Measurements from ENCODE around the gene PLA2G2E.
"Not testable (repeated sequence)": the region's sequence is repeated elsewhere in the genome, so short reads cannot be mapped to it uniquely, and the experiment has no call there.

Gene PLA2G2E

DNA sequence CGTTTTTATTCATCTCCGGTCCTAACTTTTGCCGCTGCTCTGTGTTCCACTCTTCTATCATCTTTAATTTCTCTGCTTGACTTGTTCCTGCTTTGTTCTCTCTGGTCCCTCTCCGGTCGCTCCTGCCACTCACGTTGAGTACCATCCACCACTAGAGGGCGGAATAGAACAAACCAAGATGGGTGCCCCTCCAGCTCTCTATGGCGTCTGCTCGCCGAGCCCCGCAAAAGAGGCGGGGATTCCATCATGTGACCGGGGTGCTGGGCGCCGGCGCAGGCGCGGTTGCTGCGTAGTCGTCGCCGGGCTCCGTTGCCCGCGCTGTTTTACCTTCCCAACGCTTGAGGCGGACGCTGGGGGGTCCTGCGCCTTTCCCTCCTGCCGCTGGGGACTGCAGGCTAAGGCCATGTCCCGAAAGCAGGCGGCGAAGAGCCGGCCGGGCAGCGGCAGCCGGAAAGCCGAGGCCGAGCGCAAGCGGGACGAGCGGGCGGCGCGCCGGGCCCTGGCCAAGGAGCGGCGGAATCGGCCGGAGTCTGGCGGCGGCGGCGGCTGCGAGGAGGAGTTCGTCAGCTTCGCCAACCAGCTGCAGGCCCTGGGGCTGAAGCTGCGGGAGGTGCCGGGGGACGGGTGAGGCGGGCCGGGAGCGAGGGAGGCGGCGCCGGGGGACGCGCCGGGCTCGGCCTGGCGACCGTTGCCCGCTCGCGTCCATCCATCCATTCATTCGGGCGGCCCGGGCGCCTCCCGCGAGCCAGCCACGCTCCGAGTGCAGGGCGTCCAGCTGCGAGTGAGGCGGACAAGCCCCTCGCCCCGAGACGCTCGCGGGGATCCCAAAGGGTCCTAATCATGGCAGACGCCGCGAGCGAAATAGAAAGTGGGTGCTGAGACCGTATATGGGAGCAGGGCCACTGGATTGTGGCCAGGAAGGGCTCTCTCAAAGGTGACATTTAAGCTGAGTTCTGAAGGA, 41.0 kb downstream of the PLA2G2E start, which contains the start of gene OTUD3:
TSS of gene OTUD3 (plus strand) at position 285 of the 961 bp plus-strand sequence. CDS start at position 404, 119 bp downstream.
- DNase-seq (ENCODE audit: low read depth in 2 of 2) = peak; percentile 91

DNA sequence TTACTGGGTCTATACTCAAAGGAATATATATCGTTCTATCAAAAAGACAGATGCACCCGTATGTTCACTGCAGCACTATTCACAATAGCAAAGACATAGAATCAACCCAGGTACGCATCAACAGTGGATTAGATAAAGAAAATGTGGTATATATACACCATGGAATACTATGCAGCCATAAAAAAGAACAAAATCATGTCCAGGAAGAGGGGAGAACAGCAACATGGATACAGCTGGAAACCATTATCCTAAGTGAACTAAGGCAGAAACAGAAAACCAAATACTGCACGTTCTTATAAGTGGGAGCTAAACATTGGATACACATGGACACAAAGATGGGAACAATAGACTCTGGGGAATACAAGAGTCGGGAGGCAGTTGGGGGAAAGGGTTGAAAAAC, 42.6 kb downstream of the PLA2G2E start:
- not testable (repeated sequence) for DNase-seq (ENCODE audit: low read depth in 2 of 2)

DNA sequence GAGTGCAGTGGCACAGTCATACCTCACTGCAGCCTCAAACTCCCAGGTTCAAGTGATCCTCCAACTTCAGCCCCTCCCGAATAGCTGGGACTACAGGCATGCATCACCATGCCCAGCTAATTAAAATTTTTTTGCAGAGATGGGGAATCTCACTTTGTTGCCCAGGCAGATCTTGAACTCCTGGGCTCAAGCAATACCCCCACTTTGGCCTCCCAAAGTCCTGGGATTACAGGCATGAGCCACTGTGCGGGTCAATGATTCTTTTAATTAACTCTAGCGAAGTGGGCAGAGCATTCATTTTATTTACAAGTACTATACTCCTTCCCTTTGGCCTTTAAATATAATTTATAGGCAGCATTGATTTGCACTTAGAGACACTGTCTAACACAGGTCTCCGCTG, 43.8 kb downstream of the PLA2G2E start:
- DNase-seq (ENCODE audit: low read depth in 2 of 2) = no peak

DNA sequence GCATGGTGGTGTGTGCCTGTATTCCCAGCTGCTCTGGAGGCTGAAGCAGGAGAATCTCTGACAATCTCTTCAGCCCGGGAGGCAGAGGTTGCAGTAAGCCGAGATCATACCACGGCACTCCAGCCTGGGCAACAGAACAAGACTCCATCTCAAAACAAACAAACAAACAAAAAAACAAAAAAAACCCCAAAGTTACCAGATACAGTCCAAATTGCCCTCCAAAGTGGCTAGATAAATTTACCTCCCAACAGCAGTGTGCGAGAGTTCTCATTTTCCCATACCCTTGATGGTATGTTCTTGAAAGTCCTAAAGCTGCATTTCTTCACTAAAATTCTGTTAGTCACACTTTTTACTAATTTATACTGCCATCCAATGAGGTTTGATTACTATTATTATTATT, 44.2 kb downstream of the PLA2G2E start:
- no peak for DNase-seq (ENCODE audit: low read depth in 2 of 2)

DNA sequence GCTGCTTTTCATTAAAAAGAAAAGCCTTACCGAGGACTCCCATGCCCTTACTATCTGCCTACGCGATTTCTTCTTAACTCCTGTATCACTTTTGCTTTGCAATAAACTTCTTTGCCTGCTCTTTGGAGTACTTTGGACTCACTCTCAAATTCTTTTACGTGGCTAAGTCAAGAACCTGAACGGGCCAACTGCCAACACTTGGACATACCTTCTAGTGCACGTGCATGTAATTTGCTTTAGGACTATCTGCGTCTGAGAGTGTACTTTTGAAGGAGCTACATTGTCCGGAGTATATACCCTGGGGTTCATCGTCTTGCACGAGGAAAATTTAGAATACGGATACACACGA, 44.8 kb downstream of the PLA2G2E start:
- DNase-seq (ENCODE audit: low read depth in 2 of 2) = no peak

DNA sequence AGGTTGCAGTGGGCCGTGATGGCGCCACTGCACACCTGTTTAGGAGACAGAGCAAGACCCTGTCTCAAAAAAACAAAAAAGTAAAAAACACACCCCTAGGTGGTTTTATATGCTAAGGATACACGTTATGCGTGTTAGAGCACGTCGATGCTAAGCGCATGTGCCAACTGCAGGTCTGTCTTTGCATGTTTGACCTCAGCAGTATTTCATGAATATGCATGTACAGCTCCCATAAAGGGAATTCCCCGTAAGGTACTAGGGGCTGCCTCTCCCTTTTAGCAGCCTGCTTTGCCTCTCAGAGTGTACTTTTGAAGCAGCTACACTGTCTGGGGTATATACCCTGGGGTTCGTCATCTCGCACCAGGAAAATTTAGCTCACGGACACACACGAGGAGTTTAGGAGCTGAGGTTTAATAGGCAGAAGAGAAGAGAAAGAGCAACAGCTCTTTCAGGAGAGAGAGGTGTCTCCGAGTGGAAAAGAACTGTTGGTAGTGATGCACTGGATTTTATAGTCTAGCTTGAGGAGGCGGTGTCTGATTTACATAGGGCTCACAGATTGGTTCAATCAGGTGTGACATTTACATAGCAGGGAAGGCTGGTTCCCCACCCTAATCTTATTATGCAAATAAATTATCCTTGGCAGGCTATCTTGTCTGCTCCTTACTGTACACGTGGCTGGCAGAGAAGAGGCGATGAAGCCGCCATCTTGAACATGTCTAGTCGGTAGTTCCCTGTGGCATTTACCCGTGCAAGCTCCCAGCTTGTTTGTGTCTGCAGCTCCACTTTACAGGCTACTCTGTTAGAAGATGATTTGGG, 45.4 kb downstream of the PLA2G2E start:
- DNase-seq (ENCODE audit: low read depth in 2 of 2) = no peak

DNA sequence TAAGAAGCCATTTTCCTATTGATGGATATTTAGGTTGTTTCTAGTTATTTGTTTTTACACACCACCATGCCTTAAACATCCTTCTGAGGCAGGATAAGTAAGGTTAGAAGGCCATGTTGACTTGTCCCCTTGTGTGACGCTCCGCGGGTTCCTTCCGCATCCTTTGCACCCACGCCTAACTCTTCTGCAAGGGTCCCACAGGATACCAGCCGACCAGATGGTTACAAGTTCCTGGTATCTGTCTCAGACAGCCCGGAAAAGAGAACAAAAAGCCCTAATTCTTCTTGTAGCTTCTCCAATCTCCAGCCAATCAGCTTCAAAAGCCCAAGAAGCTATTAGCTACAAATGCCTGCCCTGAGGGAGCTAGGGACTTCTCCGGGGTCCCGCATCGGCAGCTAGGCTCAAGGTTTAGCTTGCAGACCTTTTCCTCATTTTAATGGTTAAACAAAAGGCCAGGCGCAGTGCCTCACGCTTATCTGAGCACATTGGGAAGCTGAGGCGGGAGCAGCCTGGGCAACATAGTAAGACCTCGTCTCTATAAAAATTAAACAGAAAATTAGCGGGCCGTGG, 46.2 kb downstream of the PLA2G2E start:
- DNase-seq (ENCODE audit: low read depth in 2 of 2) = no peak

DNA sequence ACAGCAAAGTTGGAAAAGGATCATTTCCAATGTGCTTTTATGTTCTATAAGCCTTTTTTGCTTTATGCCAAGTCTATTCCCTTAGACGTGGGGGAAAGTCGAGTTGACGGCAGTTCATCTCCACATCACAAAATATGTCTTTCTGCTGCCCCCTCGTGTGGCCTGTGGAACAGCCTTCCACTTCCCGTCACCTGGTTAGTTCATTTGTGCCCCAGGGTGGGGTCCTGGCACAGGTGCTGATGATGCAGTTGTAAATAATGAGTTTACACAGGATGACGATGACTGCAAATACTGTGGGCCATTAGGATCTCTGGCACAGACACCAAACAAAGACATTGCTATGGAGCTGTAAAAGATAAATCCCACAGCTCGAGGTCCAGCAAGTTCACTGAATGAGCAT, 51.2 kb downstream of the PLA2G2E start:
- DNase-seq (ENCODE audit: low read depth in 2 of 2) = no peak
